Measurements from ENCODE around the gene TMPRSS3.

- TF ChIP-seq POLR2A (IDR thresholded peaks at IDR 0.05) (no peak), CTCF (IDR thresholded peaks at IDR 0.05) (no peak)
Measured at GRCh38 chr21:42413093-42413492, 17.2 kb upstream of the TMPRSS3 start.
